GM18858 (cell line): ENCODE results near the gene ATP6V1G3.
"Not testable (repeated sequence)": the region's sequence is repeated elsewhere in the genome, so short reads cannot be mapped to it uniquely, and the experiment has no call there.

Experiments
- ATAC-seq: cut with Tn5 transposase; IDR thresholded peaks from one replicate; pipeline ENCODE4 v1.9.1; 2021; ENCODE audit not compliant: unreplicated experiment

The ATP6V1G3 gene

GRCh38 chr1:198498103-198498385 lies 42.4 kb downstream of the ATP6V1G3 start:
- no peak for ATAC-seq

- ATAC-seq: no peak
Measured at GRCh38 chr1:198497326-198498102, 43.0 kb downstream of the ATP6V1G3 start.

GRCh38 chr1:198496216-198497143 lies 44.0 kb downstream of the ATP6V1G3 start:
- ATAC-seq: no peak

- ATAC-seq: no peak
Measured at GRCh38 chr1:198495631-198496030, 44.8 kb downstream of the ATP6V1G3 start.

GRCh38 chr1:198494658-198495103 lies 45.8 kb downstream of the ATP6V1G3 start:
- ATAC-seq: no peak

- no peak for ATAC-seq
Measured at GRCh38 chr1:198494139-198494538, 46.3 kb downstream of the ATP6V1G3 start.

GRCh38 chr1:198493329-198493728 lies 47.2 kb downstream of the ATP6V1G3 start:
- ATAC-seq: no peak

GRCh38 chr1:198492872-198493271 lies 47.6 kb downstream of the ATP6V1G3 start:
- ATAC-seq: no peak

DNA sequence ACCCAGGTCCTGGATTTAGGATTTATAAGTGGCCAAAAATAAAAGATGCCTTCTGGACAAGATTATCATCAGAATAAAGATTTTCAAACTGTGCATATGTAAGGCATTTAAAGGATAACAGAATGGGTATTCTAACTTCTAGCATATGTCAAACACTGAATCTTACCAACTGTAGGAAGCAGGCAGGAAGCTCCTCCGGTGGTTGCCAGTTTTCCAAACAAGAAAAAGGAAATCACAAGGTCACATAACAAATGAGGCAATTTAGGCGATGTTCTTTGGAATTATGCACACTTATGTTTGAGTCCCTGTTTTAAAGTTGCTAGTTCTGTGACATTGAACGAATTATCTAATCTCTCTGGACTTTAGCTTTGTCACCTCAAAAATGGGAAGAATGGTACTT lies 48.9 kb downstream of the ATP6V1G3 start:
- no peak for ATAC-seq

- ATAC-seq: no peak
Measured at GRCh38 chr1:198491028-198491427, 49.5 kb downstream of the ATP6V1G3 start.

DNA sequence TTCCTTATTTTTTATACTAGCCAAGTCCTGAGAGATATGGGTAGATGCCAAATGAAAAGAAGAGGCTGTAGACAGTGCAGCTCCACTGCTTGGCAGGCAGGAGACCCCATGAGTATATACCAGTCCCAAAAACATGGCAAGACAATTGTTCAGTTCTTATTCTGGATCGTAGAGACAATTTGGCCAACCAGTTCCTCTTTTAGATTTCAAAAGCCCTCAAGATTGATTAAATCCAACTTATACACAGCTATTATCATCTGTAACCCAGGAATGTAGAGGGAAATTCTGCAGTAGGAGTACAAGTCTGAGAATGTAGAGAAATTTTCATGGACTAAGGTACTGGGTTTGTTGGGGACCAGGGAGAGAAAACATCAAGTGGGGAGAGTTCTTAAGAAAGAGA lies 50.3 kb downstream of the ATP6V1G3 start:
- ATAC-seq: no peak

DNA sequence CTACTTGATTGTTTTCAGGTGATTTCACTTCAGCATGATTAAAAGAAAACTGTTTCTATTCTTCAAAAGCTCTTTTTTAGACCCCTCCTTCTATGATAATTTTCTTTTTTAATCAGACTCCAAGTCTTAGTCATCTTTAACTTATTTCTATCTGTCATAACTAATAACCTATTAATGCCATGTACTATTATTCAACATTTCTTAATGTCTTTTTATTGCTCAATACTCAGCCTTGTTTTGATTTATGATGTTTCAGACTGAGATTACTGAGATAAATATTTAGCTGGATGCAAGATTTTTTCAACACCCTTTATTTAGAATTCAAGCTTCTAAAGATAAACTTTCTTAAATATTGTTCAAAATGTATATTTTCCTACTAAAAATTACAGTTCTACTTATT lies 53.6 kb downstream of the ATP6V1G3 start:
- no peak for ATAC-seq

GRCh38 chr1:198483645-198484044 lies 56.8 kb downstream of the ATP6V1G3 start:
- ATAC-seq: no peak

DNA sequence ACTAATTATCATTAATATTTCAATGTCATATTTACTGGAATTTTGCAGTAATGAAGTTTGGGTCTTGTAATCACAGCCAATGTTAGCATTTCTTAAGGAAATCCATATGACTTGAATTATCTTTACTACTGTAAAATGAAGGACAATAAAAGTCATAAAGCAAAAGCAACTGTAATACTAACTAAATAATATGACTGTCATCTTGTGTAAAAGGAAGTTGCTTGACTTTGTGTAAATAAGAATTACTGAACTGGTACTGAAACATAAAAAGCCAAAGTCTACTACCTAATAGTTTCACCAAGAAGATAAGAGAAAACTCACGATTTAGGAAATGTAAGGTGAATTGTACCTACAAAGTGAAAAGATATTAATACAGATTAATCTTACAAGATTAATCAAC lies 57.5 kb downstream of the ATP6V1G3 start:
- ATAC-seq: no peak

GRCh38 chr1:198481661-198482060 lies 58.8 kb downstream of the ATP6V1G3 start:
- no peak for ATAC-seq

- no peak for ATAC-seq
Measured at GRCh38 chr1:198480876-198481275, 59.6 kb downstream of the ATP6V1G3 start.

DNA sequence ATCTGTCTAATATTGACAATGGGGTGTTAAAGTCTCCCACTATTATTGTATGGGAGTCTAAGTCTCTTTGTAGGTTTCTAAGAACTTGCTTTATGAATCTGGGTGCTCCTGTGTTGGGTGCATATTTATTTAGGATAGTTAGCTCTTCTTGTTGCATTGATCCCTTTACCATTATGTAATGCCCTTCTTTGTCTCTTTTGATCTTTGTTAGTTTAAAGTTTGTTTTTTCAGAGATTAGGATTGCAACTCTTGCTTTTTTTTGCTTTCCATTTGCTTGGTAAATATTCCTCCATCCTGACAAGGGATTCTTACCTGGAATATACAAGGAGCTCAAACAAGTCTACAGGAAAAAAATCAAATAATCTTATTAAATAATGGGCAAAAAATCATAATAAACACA lies 63.1 kb downstream of the ATP6V1G3 start:
- not testable (repeated sequence) for ATAC-seq
